Activated T-helper 1 cell treated with anti-CD3 and anti-CD28 coated beads, Interleukin-2, amount 50 U/mL, for 16 hours (primary cell): ENCODE data around the gene KLHL28.

Experiments
- DNase-seq, 2 donors: peaks; one replicate each; pipeline ENCODE4 v3.0.0-alpha.2; 2020; ENCODE audit warnings: low read depth in 1 of 2, low spot score in 1 of 2

The KLHL28 gene

GRCh38 chr14:44960646-44961045 lies 1.1 kb downstream of the KLHL28 start:
- no peak for DNase-seq

GRCh38 chr14:44960146-44960545 lies 1.6 kb downstream of the KLHL28 start:
- no peak for DNase-seq

- no peak for DNase-seq
Observed at GRCh38 chr14:44959538-44959937, 2.2 kb downstream of the KLHL28 start.

GRCh38 chr14:44956866-44957265 lies 4.9 kb downstream of the KLHL28 start:
- DNase-seq = no peak

- no peak for DNase-seq
Observed at GRCh38 chr14:44955528-44955927, 6.2 kb downstream of the KLHL28 start.

GRCh38 chr14:44954750-44955149 lies 7.0 kb downstream of the KLHL28 start:
- DNase-seq = no peak

GRCh38 chr14:44952391-44953110 lies 9.2 kb downstream of the KLHL28 start:
- DNase-seq = no peak

- DNase-seq = no peak
Observed at GRCh38 chr14:44951051-44951450, 10.7 kb downstream of the KLHL28 start.

- DNase-seq = no peak
Observed at GRCh38 chr14:44945264-44945663, 16.5 kb downstream of the KLHL28 start.

GRCh38 chr14:44944107-44944506 lies 17.6 kb downstream of the KLHL28 start:
- no peak for DNase-seq

GRCh38 chr14:44942436-44942835 lies 19.3 kb downstream of the KLHL28 start:
- DNase-seq = no peak

- DNase-seq = no peak
Observed at GRCh38 chr14:44941591-44941990, 20.2 kb downstream of the KLHL28 start.

GRCh38 chr14:44940944-44941343 lies 20.8 kb downstream of the KLHL28 start:
- no peak for DNase-seq

GRCh38 chr14:44940211-44940610 lies 21.5 kb downstream of the KLHL28 start:
- DNase-seq = no peak

- DNase-seq = no peak
Observed at GRCh38 chr14:44937547-44937946, 24.2 kb downstream of the KLHL28 start.

GRCh38 chr14:44935155-44935554 lies 26.6 kb downstream of the KLHL28 start:
- no peak for DNase-seq

GRCh38 chr14:44928793-44929192 lies 33.0 kb downstream of the KLHL28 start:
- no peak for DNase-seq

GRCh38 chr14:44914849-44915248 lies 46.9 kb downstream of the KLHL28 start:
- DNase-seq = no peak

GRCh38 chr14:44912041-44912869 lies 49.5 kb downstream of the KLHL28 start:
- DNase-seq = no peak

GRCh38 chr14:44910821-44911220 lies 50.9 kb downstream of the KLHL28 start:
- no peak for DNase-seq

- DNase-seq = no peak
Observed at GRCh38 chr14:44901696-44902095, 60.1 kb downstream of the KLHL28 start.

- DNase-seq = no peak
Observed at GRCh38 chr14:44898551-44898950, 63.2 kb downstream of the KLHL28 start.

GRCh38 chr14:44897845-44898151 lies 63.9 kb downstream of the KLHL28 start:
- no peak for DNase-seq
